ENCODE results near the gene C16orf82.

C16orf82 gene

GRCh38 chr16:27066668-27067537 lies at the start of gene C16orf82:
Gene C16orf82 (plus strand): TSS chr16:27066927.
- ChIA-PET CTCF (no interaction called here), POLR2A (no interaction called here)
- DNase-seq (ENCODE audit: low read depth, low spot score), result no peak
- H3K4me3 ChIP-seq (ENCODE audit: low read depth, low read length), result no peak within 1 kb of the TSS
- no peak for TF ChIP-seq CTCF (IDR thresholded peaks at IDR 0.05; ENCODE audit: insufficient read depth, low read length, missing control alignments)

- no peak for TF ChIP-seq CTCF (IDR thresholded peaks at IDR 0.05; ENCODE audit: insufficient read depth, low read length, missing control alignments)
- no peak overlapping the region for H3K4me3 ChIP-seq (ENCODE audit: low read depth, low read length)
- POLR2A ChIA-PET, result no interaction called here
- no peak for DNase-seq (ENCODE audit: low read depth, low spot score)
- CTCF ChIA-PET, result no interaction called here
Observed at GRCh38 chr16:27020031-27020430, 46.7 kb upstream of the C16orf82 start.

- no peak for DNase-seq (ENCODE audit: low read depth, low spot score)
- no peak overlapping the region for H3K4me3 ChIP-seq (ENCODE audit: low read depth, low read length)
- no peak for TF ChIP-seq CTCF (IDR thresholded peaks at IDR 0.05; ENCODE audit: insufficient read depth, low read length, missing control alignments)
- ChIA-PET CTCF (no interaction called here), POLR2A (no interaction called here)
Observed at GRCh38 chr16:27024010-27024409, 42.7 kb upstream of the C16orf82 start.

GRCh38 chr16:27025581-27025980 lies 41.1 kb upstream of the C16orf82 start:
- ChIA-PET CTCF (no interaction called here), POLR2A (no interaction called here)
- no peak for TF ChIP-seq CTCF (IDR thresholded peaks at IDR 0.05; ENCODE audit: insufficient read depth, low read length, missing control alignments)
- no peak for DNase-seq (ENCODE audit: low read depth, low spot score)
- no peak overlapping the region for H3K4me3 ChIP-seq (ENCODE audit: low read depth, low read length)

GRCh38 chr16:27027971-27028370 lies 38.8 kb upstream of the C16orf82 start:
- CTCF ChIA-PET, result no interaction called here
- DNase-seq (ENCODE audit: low read depth, low spot score), result no peak
- H3K4me3 ChIP-seq (ENCODE audit: low read depth, low read length), result no peak overlapping the region
- POLR2A ChIA-PET, result no interaction called here
- no peak for TF ChIP-seq CTCF (IDR thresholded peaks at IDR 0.05; ENCODE audit: insufficient read depth, low read length, missing control alignments)

GRCh38 chr16:27028591-27029110 lies 38.1 kb upstream of the C16orf82 start:
- POLR2A ChIA-PET, result no interaction called here
- CTCF ChIA-PET, result no interaction called here
- no peak overlapping the region for H3K4me3 ChIP-seq (ENCODE audit: low read depth, low read length)
- DNase-seq (ENCODE audit: low read depth, low spot score), result no peak
- no peak for TF ChIP-seq CTCF (IDR thresholded peaks at IDR 0.05; ENCODE audit: insufficient read depth, low read length, missing control alignments)
